ENCODE data around the gene OR10G3.

Gene OR10G3

GRCh38 chr14:21520767-21521166 is 59.1 kb downstream of the OR10G3 start:
- H3F3A ChIP-seq (ENCODE audit: low read depth) = no peaks in the 10 kb centered on the region
- H3K9me3 ChIP-seq (ENCODE audit: insufficient read depth, low read depth, low read length) = no peaks in the 10 kb centered on the region
- H3K79me2 ChIP-seq (ENCODE audit: insufficient read depth, low read length) = no peaks in the 10 kb centered on the region
- no peak overlapping the region for H3K4me3 ChIP-seq (ENCODE audit: low read length, poor library complexity, severe bottlenecking)
- TF ChIP-seq EZH2phosphoT487 (IDR thresholded peaks at IDR 0.05; ENCODE audit: borderline replicate concordance) = no peak
- TF ChIP-seq, protein P1, sequence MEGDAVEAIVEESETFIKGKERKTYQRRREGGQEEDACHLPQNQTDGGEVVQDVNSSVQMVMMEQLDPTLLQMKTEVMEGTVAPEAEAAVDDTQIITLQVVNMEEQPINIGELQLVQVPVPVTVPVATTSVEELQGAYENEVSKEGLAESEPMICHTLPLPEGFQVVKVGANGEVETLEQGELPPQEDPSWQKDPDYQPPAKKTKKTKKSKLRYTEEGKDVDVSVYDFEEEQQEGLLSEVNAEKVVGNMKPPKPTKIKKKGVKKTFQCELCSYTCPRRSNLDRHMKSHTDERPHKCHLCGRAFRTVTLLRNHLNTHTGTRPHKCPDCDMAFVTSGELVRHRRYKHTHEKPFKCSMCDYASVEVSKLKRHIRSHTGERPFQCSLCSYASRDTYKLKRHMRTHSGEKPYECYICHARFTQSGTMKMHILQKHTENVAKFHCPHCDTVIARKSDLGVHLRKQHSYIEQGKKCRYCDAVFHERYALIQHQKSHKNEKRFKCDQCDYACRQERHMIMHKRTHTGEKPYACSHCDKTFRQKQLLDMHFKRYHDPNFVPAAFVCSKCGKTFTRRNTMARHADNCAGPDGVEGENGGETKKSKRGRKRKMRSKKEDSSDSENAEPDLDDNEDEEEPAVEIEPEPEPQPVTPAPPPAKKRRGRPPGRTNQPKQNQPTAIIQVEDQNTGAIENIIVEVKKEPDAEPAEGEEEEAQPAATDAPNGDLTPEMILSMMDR (conservative IDR thresholded peaks at IDR 0.05; ENCODE audit: low read length) = no peak
- no peak overlapping the region for H3K4me2 ChIP-seq (ENCODE audit: low read depth, low read length, poor library complexity, severe bottlenecking)
- H3K9me2 ChIP-seq (replicated peaks; ENCODE audit: low read depth, low read length) = no peaks in the 10 kb centered on the region
- no peaks in the 10 kb centered on the region for H3K4me1 ChIP-seq (ENCODE audit: insufficient read depth, low read length, poor library complexity, severe bottlenecking)
- no peaks in the 10 kb centered on the region for H3K36me3 ChIP-seq (ENCODE audit: insufficient read depth, low read length)
- H3K27me3 ChIP-seq (ENCODE audit: insufficient read depth, low read length, poor library complexity, severe bottlenecking) = peaks cover 23% of the 10 kb centered on the region
- no peaks in the 10 kb centered on the region for H4K20me1 ChIP-seq (ENCODE audit: insufficient read depth, low read length, poor library complexity, severe bottlenecking)
- no peak overlapping the region for H2AFZ ChIP-seq (ENCODE audit: low read length)
- H3K9ac ChIP-seq (ENCODE audit: low read depth, low read length, poor library complexity, severe bottlenecking) = no peak overlapping the region

DNA sequence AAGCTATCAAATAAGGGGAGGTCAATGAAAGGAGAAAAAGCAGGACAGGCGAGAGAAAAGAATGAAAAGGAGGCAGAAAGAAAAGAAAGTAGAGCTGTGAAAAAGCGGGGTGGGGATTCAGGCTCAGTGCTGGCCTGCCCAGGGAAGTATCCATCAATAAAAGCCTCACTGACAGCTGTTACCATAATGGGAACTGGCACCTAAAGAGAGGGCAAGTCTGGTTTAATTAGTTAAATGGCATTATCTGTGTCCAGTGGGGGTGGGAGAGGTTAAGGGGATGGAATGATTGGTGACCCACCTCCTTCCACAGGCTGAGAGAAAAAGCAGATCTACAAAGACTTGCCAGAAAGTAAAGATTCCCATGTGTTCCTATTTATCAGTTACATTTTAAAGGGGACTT is 61.2 kb downstream of the OR10G3 start:
- no peak for TF ChIP-seq EZH2phosphoT487 (IDR thresholded peaks at IDR 0.05; ENCODE audit: borderline replicate concordance)
- TF ChIP-seq, protein P1 (conservative IDR thresholded peaks at IDR 0.05; ENCODE audit: low read length) = no peak
- H4K20me1 ChIP-seq (ENCODE audit: insufficient read depth, low read length, poor library complexity, severe bottlenecking) = no peaks in the 10 kb centered on the region
- no peaks in the 10 kb centered on the region for H3K9me2 ChIP-seq (replicated peaks; ENCODE audit: low read depth, low read length)
- H3K9ac ChIP-seq (ENCODE audit: low read depth, low read length, poor library complexity, severe bottlenecking) = no peak overlapping the region
- H3K4me3 ChIP-seq (ENCODE audit: low read length, poor library complexity, severe bottlenecking) = no peak overlapping the region
- H3K79me2 ChIP-seq (ENCODE audit: insufficient read depth, low read length) = no peaks in the 10 kb centered on the region
- no peaks in the 10 kb centered on the region for H3K4me1 ChIP-seq (ENCODE audit: insufficient read depth, low read length, poor library complexity, severe bottlenecking)
- H3K27me3 ChIP-seq (ENCODE audit: insufficient read depth, low read length, poor library complexity, severe bottlenecking) = peaks cover 41% of the 10 kb centered on the region
- no peak overlapping the region for H3K4me2 ChIP-seq (ENCODE audit: low read depth, low read length, poor library complexity, severe bottlenecking)
- no peaks in the 10 kb centered on the region for H3K9me3 ChIP-seq (ENCODE audit: insufficient read depth, low read depth, low read length)
- no peaks in the 10 kb centered on the region; the same call in 1 of the 2 replicates for H3F3A ChIP-seq (ENCODE audit: low read depth)
- H3K36me3 ChIP-seq (ENCODE audit: insufficient read depth, low read length) = no peaks in the 10 kb centered on the region
- no peak overlapping the region for H2AFZ ChIP-seq (ENCODE audit: low read length)

Measured in Loucy (cell line).